Stimulated activated memory B cell treated with anti-CD40 and anti-IgM and Interleukin-4, amounts not matched to agents 10 μg/mL and 1 μg/mL and 100 μg/mL, for 72 hours (primary cell): Measurements from ENCODE around the gene TRMT112.
A peak's percentile ranks its signal among the peaks of the same experiment; 100 is the strongest.

Experiments used
- ATAC-seq: fragments of 150-1000 bp; cut with Tn5 transposase; 2 replicates; pipeline ENCODE4 v1.10.0; 2021
- H3K27ac Mint-ChIP-seq: one replicate; pipeline ENCODE4 v1.8.0; 2022; ENCODE audit warnings: mild to moderate bottlenecking, mixed read lengths
- H3K27me3 Mint-ChIP-seq: one replicate; pipeline ENCODE4 v1.8.0; 2022; ENCODE audit warnings: mixed read lengths
- H3K36me3 Mint-ChIP-seq: one replicate; pipeline ENCODE4 v1.8.0; 2022; ENCODE audit warnings: mixed read lengths
- H3K4me1 Mint-ChIP-seq: one replicate; pipeline ENCODE4 v1.8.0; 2022; ENCODE audit warnings: mixed read lengths
- H3K4me3 Mint-ChIP-seq: one replicate; pipeline ENCODE4 v1.8.0; 2022; ENCODE audit warnings: mild to moderate bottlenecking, moderate library complexity, mixed read lengths
- H3K9me3 Mint-ChIP-seq: one replicate; pipeline ENCODE4 v1.8.0; 2022; ENCODE audit warnings: mixed read lengths

The TRMT112 gene

DNA sequence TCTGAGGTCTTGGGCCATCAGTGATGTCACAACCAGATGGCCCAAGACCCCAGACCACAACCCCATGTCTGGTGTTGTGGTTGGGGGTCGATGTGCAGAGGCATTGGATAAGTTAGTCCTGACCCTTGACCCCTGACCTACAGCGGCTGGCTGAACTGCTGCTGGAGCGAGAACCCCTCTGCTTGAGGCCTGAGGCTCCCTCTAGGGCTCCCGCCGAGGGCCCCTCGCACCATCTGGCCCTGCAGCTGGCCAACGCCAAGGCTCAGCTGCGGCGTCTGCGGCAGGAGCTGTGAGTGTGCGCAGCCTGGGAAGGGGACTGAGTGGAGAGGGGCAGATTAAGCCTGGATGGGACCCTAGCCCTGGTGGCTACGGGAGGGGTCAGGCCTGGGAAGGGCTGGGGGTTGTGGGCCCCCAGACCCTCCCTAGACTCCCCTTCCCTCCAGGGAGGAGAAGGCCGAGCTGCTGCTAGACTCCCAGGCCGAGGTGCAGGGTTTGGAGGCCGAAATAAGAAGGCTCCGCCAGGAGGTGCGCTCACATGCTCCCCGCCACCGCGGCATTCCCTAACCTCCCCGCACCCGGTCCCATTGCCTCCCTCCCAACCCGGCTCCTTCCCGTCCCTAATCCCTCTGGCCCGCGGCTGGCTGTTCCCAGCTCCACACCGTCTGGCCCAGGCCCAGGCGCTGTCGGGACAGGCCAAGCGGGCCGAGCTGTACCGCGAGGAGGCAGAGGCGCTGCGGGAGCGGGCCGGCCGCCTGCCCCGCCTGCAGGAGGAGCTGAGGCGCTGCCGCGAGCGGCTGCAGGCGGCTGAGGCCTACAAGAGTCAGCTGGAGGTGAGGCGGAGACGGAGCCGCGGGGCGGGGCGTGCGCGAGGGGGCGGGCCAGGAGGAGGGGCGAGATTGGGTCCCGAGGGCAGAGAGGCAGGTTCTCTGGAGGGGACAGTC lies 24.8 kb upstream of the TRMT112 start:
- Mint-ChIP-seq H3K4me1 (peaks cover 51% of the 10 kb centered on the region), H3K9me3 (no peaks in the 10 kb centered on the region), H3K36me3 (peaks cover 49% of the 10 kb centered on the region), H3K27ac (peak overlapping the region; percentile 91), H3K27me3 (no peaks in the 10 kb centered on the region), H3K4me3 (peak overlapping the region; percentile 46)
- ATAC-seq, result peak; percentile 74

DNA sequence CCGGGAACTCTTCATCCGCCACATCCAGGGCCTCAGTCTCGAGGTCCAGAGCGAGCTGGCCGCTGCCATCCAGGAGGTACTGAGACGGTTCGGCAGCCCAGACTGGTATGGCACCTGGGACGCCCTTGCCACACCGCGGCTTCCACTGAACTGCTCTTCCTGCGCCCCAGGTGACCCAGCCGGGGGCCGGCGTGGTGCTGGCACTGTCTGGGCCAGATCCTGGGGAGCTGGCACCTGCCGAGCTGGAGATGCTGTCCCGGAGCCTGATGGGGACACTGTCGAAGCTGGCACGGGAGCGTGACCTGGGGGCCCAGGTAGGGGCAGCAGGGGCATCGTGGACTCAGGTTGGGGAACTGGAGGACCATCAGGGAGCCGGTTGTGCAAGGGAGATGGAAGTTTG lies 24.1 kb upstream of the TRMT112 start:
- ATAC-seq, result no peak
- Mint-ChIP-seq H3K36me3 (peaks cover 42% of the 10 kb centered on the region), H3K4me3 (peak overlapping the region; percentile 91), H3K27ac (peak overlapping the region; percentile 91), H3K4me1 (peaks cover 55% of the 10 kb centered on the region), H3K9me3 (no peaks in the 10 kb centered on the region), H3K27me3 (no peaks in the 10 kb centered on the region)

DNA sequence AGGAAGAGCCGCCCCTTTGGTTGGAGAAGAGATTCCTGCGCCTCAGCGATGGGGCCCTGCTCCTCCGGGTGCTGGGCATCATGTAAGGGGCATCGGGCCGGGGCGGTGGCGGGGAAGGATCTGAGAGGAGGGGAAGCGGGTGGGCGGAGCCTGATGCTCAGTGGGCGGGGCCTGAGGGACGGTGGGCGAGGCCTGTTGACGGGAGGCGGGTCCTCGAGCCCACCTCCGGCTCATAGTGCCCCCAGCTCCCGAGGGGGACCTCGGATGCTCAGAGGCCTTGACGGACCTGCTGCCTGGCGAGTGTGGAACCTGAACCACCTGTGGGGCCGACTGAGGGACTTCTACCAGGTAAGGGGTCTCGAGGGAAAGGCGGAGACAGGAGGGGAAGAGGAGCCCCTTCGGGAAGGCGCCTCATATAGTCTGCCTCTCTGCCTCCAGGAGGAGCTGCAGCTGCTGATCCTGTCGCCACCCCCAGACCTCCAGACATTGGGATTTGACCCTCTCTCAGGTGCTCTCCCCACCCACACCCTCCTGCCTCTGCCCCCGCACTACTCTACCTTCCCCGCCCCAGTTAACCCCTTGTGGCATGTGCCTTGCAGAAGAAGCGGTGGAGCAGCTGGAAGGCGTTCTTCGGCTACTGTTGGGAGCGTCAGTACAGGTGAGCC lies 23.4 kb upstream of the TRMT112 start:
- Mint-ChIP-seq H3K9me3 (no peaks in the 10 kb centered on the region), H3K27me3 (no peaks in the 10 kb centered on the region), H3K4me1 (peaks cover 58% of the 10 kb centered on the region), H3K36me3 (peaks cover 38% of the 10 kb centered on the region), H3K27ac (peak overlapping the region; percentile 91), H3K4me3 (peak overlapping the region; percentile 91)
- ATAC-seq, result peak; percentile 77

DNA sequence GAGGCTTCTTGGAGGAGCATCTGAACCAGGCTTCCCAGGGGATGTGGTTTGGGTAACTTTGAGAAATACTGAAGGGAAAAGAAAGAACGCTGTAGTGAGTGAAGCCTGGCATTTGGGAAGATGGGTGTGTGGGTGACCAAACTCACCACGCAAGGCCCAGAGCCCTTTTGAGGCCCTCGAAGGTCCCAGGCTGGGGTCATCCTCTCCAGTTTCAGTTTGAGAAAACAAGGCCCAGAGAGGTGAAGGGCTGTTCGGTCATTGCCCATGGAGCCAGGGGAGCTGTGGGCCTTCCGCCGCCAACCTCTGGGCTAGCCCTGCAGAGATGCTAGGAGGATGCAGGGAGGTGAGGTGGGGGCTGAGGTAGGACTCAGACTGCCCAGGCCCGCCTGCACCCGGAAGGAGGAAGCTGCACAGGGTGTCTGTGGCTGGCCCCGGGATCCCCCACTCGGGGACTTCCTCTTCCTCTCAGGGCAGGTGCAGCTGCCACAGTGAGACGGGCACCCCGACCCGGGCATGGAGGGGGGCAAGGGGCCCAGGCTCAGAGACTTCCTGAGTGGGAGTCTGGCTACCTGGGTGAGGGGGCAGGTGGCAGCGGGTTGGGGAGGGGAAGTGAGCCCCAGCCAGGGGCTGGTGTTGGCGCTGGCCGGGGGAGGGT lies 22.5 kb upstream of the TRMT112 start, which contains the start of gene CCDC88B:
TSS of gene CCDC88B (plus strand) at position 451 of the 655 bp plus-strand sequence. CDS start at position 514, 63 bp downstream.
- H3K9me3 Mint-ChIP-seq, result no peaks in the 10 kb centered on the region
- peaks cover 59% of the 10 kb centered on the region for H3K4me1 Mint-ChIP-seq
- peak within 1 kb of the TSS; percentile 91 for H3K4me3 Mint-ChIP-seq
- peak; percentile 92 for ATAC-seq
- H3K36me3 Mint-ChIP-seq, result peaks cover 30% of the 10 kb centered on the region
- no peaks in the 10 kb centered on the region for H3K27me3 Mint-ChIP-seq
- H3K27ac Mint-ChIP-seq, result peak within 1 kb of the TSS; percentile 91

GRCh38 chr11:64339286-64339685 lies 21.9 kb upstream of the TRMT112 start:
- Mint-ChIP-seq H3K9me3 (no peaks in the 10 kb centered on the region), H3K27me3 (no peaks in the 10 kb centered on the region), H3K36me3 (peaks cover 24% of the 10 kb centered on the region), H3K4me1 (peaks cover 64% of the 10 kb centered on the region), H3K27ac (peak overlapping the region; percentile 91), H3K4me3 (peak overlapping the region; percentile 91)
- ATAC-seq, result no peak

DNA sequence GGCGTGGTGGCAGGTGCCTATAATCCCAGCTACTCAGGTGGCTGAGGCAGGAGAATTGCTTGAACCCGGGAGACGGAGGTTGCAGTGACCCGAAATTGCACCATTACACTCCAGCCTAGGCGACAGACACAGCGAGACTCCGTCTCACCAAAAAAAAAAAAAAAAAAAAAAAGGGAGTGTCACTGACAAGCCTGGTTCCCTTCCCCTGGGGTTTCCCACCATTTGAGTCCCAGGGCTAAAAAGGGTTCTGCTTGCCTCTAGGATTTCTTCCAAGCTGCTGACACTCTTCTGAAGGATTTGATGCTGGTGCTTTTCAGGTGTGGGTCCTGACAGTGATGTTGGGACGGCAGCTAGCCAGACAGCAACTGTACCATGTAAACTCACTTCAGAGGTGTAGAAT lies 21.4 kb upstream of the TRMT112 start:
- H3K9me3 Mint-ChIP-seq, result no peaks in the 10 kb centered on the region
- peak overlapping the region; percentile 91 for H3K4me3 Mint-ChIP-seq
- H3K27me3 Mint-ChIP-seq, result no peaks in the 10 kb centered on the region
- peaks cover 64% of the 10 kb centered on the region for H3K4me1 Mint-ChIP-seq
- H3K27ac Mint-ChIP-seq, result peak overlapping the region; percentile 91
- ATAC-seq, result no peak
- H3K36me3 Mint-ChIP-seq, result peaks cover 20% of the 10 kb centered on the region

GRCh38 chr11:64337538-64338249 lies 20.3 kb upstream of the TRMT112 start:
- ATAC-seq, result no peak
- no peak overlapping the region for H3K27ac Mint-ChIP-seq
- H3K4me1 Mint-ChIP-seq, result peaks cover 61% of the 10 kb centered on the region
- no peak overlapping the region for H3K4me3 Mint-ChIP-seq
- H3K9me3 Mint-ChIP-seq, result no peaks in the 10 kb centered on the region
- no peaks in the 10 kb centered on the region for H3K27me3 Mint-ChIP-seq
- peaks cover 18% of the 10 kb centered on the region for H3K36me3 Mint-ChIP-seq

GRCh38 chr11:64334764-64335735 lies 17.7 kb upstream of the TRMT112 start:
- Mint-ChIP-seq H3K9me3 (no peaks in the 10 kb centered on the region), H3K27ac (peak overlapping the region; percentile 74), H3K4me1 (peaks cover 48% of the 10 kb centered on the region), H3K4me3 (peak overlapping the region; percentile 50), H3K36me3 (no peaks in the 10 kb centered on the region), H3K27me3 (no peaks in the 10 kb centered on the region)
- ATAC-seq, result peak; percentile 88

DNA sequence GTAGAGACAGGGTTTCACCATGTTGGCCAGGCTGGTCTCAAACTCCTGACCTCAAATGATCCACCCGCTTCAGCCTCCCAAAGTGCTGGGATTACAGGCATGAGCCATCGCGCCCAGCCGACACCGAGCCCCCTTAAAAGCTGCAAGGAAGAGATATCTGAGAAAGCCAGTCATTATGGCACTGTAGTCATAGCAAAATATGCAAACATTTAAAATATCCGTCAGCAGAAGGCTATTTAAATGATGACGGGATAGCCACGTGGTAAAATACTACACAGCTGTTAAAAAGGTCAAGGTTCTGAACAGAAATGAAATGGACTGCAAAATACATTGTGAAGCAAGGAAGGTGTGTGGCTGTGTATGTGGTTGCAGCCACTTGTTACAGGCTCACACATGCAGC lies 16.2 kb upstream of the TRMT112 start:
- H3K9me3 Mint-ChIP-seq, result no peaks in the 10 kb centered on the region
- H3K36me3 Mint-ChIP-seq, result no peaks in the 10 kb centered on the region
- no peak for ATAC-seq
- no peaks in the 10 kb centered on the region for H3K27me3 Mint-ChIP-seq
- no peak overlapping the region for H3K27ac Mint-ChIP-seq
- H3K4me1 Mint-ChIP-seq, result peaks cover 34% of the 10 kb centered on the region
- no peak overlapping the region for H3K4me3 Mint-ChIP-seq

DNA sequence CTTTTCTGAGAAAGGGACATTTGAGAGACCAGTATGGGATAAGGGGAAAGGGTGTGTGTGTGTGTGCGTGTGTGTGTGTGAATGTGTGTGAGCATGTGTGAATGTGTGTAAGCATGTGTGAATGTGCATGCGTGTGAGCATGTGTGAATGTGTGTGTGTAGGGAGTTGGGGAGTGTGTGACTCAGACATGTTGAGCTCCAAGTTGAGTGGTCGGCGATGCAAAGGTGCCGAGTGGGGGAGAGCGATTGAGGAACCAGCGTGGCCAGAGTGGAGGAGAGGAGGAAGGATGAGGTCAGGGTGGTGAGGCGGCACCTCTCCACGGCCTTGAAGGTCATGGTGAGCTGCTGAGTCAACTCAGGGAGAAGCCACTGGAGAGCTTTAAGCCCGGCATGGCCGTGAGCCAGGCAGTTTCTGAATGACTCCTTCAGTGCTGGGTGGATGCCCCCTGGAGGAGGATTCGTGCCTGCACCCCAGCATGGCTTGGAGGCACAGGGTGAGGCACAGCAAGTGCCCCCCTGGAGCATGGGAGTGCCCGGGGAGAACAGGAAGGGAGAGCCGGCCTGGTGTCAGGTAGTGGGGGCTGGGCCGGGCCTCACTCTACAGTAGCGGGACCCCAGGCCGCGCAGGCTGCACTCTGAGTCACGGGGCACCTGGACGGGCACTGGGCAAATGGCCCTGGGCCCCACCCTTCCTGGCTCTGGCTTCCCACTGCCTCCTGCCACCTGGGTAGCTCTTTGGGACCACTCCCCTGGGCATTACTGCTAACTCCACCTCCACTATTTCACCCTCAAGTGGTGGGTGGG lies 14.4 kb upstream of the TRMT112 start:
- Mint-ChIP-seq H3K27ac (peak overlapping the region; percentile 36), H3K4me1 (peaks cover 33% of the 10 kb centered on the region)

DNA sequence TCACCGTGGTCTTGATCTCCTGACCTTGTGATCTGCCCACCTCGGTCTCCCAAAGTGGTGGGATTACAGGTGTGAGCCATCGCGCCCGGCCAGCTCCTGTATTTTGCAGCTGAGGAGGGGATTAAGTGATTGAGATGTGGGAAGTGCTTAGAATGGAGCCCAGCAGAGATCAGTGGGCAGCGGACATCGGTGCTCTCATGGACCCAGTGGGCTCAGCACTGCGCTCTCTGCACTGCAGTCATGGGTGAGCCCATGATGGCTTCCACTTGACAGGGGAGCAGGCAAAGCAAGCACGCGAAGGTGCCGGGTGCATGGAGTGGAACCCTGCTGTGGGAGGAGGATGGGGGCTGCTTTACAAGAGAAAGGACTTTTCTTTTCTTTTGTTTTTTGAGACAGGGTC lies 13.5 kb upstream of the TRMT112 start:
- Mint-ChIP-seq H3K27ac (peak overlapping the region; percentile 36), H3K4me1 (peaks cover 27% of the 10 kb centered on the region)

More for the DNA sequence above, 14.4 kb upstream of the TRMT112 start:
- H3K36me3 Mint-ChIP-seq, result no peaks in the 10 kb centered on the region
- peak; percentile 90 for ATAC-seq
- H3K4me3 Mint-ChIP-seq, result peak overlapping the region; percentile 24
- H3K27me3 Mint-ChIP-seq, result no peaks in the 10 kb centered on the region
- peaks cover 3% of the 10 kb centered on the region for H3K9me3 Mint-ChIP-seq

GRCh38 chr11:64327993-64328392 lies 10.6 kb upstream of the TRMT112 start:
- H3K4me3 Mint-ChIP-seq, result no peak overlapping the region
- no peak overlapping the region for H3K27ac Mint-ChIP-seq
- H3K9me3 Mint-ChIP-seq, result peaks cover 3% of the 10 kb centered on the region
- no peaks in the 10 kb centered on the region for H3K36me3 Mint-ChIP-seq
- H3K27me3 Mint-ChIP-seq, result no peaks in the 10 kb centered on the region
- peaks cover 13% of the 10 kb centered on the region for H3K4me1 Mint-ChIP-seq
- ATAC-seq, result no peak

More for the DNA sequence above, 13.5 kb upstream of the TRMT112 start:
- no peaks in the 10 kb centered on the region for H3K27me3 Mint-ChIP-seq
- no peaks in the 10 kb centered on the region for H3K36me3 Mint-ChIP-seq
- peaks cover 3% of the 10 kb centered on the region for H3K9me3 Mint-ChIP-seq
- no peak for ATAC-seq
- H3K4me3 Mint-ChIP-seq, result no peak overlapping the region

DNA sequence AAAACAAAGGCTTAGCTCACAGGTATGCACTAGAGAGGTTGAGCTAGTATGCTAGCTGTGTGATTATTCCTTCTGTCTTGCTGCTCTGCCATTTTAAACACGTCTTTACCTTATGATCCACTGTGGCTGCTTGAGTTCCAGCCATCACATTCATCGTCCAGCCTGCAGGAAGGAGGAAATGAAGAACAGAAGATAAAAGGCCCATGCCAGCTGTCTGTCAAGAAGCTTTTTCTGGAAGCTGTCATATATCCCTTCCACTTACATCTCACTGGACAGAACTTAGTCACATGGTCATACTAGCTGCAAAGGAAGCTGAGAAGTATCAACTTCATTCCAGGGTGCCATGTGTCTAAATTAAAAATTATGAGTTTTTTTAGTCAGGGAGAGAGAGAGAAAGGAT lies 10.0 kb upstream of the TRMT112 start:
- Mint-ChIP-seq H3K27ac (no peak overlapping the region), H3K4me1 (peaks cover 13% of the 10 kb centered on the region), H3K36me3 (no peaks in the 10 kb centered on the region), H3K9me3 (peaks cover 3% of the 10 kb centered on the region), H3K27me3 (no peaks in the 10 kb centered on the region), H3K4me3 (no peak overlapping the region)
- ATAC-seq, result no peak
